Activated naive CD4-positive, alpha-beta T cell treated with anti-CD3 and anti-CD28 coated beads for 36 hours (primary cell): ENCODE measurements around the gene AP3M1. TPM values are rescaled to one million over a fixed set of nuclear protein-coding genes. Genes with fewer than 3 reads are reported as not detected.

Source experiments
- CTCF ChIA-PET: fragments of 350-600 bp; sonication (Branson Sonifier 250); formaldehyde crosslinking; loops from one replicate; lab custom pipeline; 2021; ENCODE audit warnings: antibody characterized with exemption; lab: Charles Lee
- DNase-seq: peaks from one replicate; pipeline ENCODE4 v3.0.0-alpha.2; 2020
- H3K27ac Mint-ChIP-seq: one replicate; pipeline ENCODE4 v1.8.0; 2021; ENCODE audit warnings: mild to moderate bottlenecking, mixed read lengths
- H3K27me3 Mint-ChIP-seq: one replicate; pipeline ENCODE4 v1.8.0; 2021; ENCODE audit warnings: low read depth, mixed read lengths
- H3K36me3 Mint-ChIP-seq: one replicate; pipeline ENCODE4 v1.8.0; 2021; ENCODE audit warnings: low read depth, mixed read lengths
- H3K4me1 Mint-ChIP-seq: one replicate; pipeline ENCODE4 v1.8.0; 2021; ENCODE audit warnings: low read depth, mixed read lengths
- H3K4me3 Mint-ChIP-seq: one replicate; pipeline ENCODE4 v1.8.0; 2021; ENCODE audit warnings: mild to moderate bottlenecking, moderate library complexity, mixed read lengths
- H3K9me3 Mint-ChIP-seq: one replicate; pipeline ENCODE4 v1.8.0; 2021; ENCODE audit warnings: mixed read lengths
- intact Hi-C: fragments of 100-400 bp; cut with micrococcal nuclease; formaldehyde crosslinking; loops from one replicate; pipeline ENCODE4 v1.15.1; 2023
- total RNA-seq, 2 experiments: library from RNA; stranded (reverse); gene quantifications; one replicate each; pipeline ENCODE4 v1.2.3, GENCODE V29; 2021

The AP3M1 gene
- total RNA-seq, 2 experiments from 2014 or later: 39.1 to 42.1 TPM

- Mint-ChIP-seq H3K4me3 (peak overlapping the region; percentile 90), H3K27ac (peak overlapping the region; percentile 93), H3K9me3 (no peaks in the 10 kb centered on the region), H3K36me3 (no peaks in the 10 kb centered on the region), H3K27me3 (no peaks in the 10 kb centered on the region), H3K4me1 (peaks cover 37% of the 10 kb centered on the region)
- peak; percentile 56 for DNase-seq
- intact Hi-C loops: loop anchor here (2.0 to 5.0 kb wide), 3 partner anchors 178 to 650 kb away; partner anchors contain the start of genes KAT6B and VCL
- CTCF ChIA-PET: no interaction called here
Observed at GRCh38 chr10:74177140-74177677, 26.6 kb upstream of the AP3M1 start.

GRCh38 chr10:74176380-74177139, 25.9 kb upstream of the AP3M1 start:
- H3K36me3 Mint-ChIP-seq: no peaks in the 10 kb centered on the region
- no peaks in the 10 kb centered on the region for H3K27me3 Mint-ChIP-seq
- intact Hi-C loops: loop anchor here (1.0 to 5.0 kb wide), 8 partner anchors 14 to 1058 kb away; partner anchors contain the start of genes ADK, KAT6B, SAMD8 and VCL
- H3K27ac Mint-ChIP-seq: peak overlapping the region; percentile 93
- peaks cover 32% of the 10 kb centered on the region for H3K4me1 Mint-ChIP-seq
- peak overlapping the region; percentile 90 for H3K4me3 Mint-ChIP-seq
- peak; percentile 96 for DNase-seq
- H3K9me3 Mint-ChIP-seq: no peaks in the 10 kb centered on the region
- CTCF ChIA-PET: interaction anchor here (0.5 kb wide), 1 partner anchor 20 kb away, joined by 3 read pairs; no protein-coding TSS in a partner anchor

GRCh38 chr10:74175510-74176379, 25.1 kb upstream of the AP3M1 start:
- H3K4me3 Mint-ChIP-seq: peak overlapping the region; percentile 90
- peak overlapping the region; percentile 93 for H3K27ac Mint-ChIP-seq
- H3K4me1 Mint-ChIP-seq: peaks cover 26% of the 10 kb centered on the region
- intact Hi-C loops: loop anchor here (1.0 to 5.0 kb wide), 8 partner anchors 15 to 1059 kb away; partner anchors contain the start of genes ADK, KAT6B, SAMD8 and VCL
- H3K9me3 Mint-ChIP-seq: no peaks in the 10 kb centered on the region
- no peak for DNase-seq
- H3K27me3 Mint-ChIP-seq: no peaks in the 10 kb centered on the region
- H3K36me3 Mint-ChIP-seq: no peaks in the 10 kb centered on the region
- CTCF ChIA-PET: interaction anchor here (0.5 kb wide), 1 partner anchor 19 kb away, joined by 3 read pairs; no protein-coding TSS in a partner anchor

- Mint-ChIP-seq H3K36me3 (no peaks in the 10 kb centered on the region), H3K27ac (no peak overlapping the region), H3K27me3 (no peaks in the 10 kb centered on the region), H3K4me3 (no peak overlapping the region), H3K9me3 (no peaks in the 10 kb centered on the region), H3K4me1 (peaks cover 20% of the 10 kb centered on the region)
- intact Hi-C loops: no loop called here
- no peak for DNase-seq
- CTCF ChIA-PET: interaction anchor here (1.1 kb wide), 1 partner anchor 14 kb away, joined by 3 read pairs; no protein-coding TSS in a partner anchor
Observed at GRCh38 chr10:74174521-74174920, 23.9 kb upstream of the AP3M1 start.

GRCh38 chr10:74171625-74172024, 21.0 kb upstream of the AP3M1 start:
- H3K4me1 Mint-ChIP-seq: peaks cover 17% of the 10 kb centered on the region
- CTCF ChIA-PET: no interaction called here
- no peak overlapping the region for H3K27ac Mint-ChIP-seq
- H3K4me3 Mint-ChIP-seq: no peak overlapping the region
- H3K36me3 Mint-ChIP-seq: peaks cover 2% of the 10 kb centered on the region
- H3K27me3 Mint-ChIP-seq: no peaks in the 10 kb centered on the region
- no peaks in the 10 kb centered on the region for H3K9me3 Mint-ChIP-seq
- DNase-seq: no peak
- intact Hi-C loops: no loop called here

- no peak for DNase-seq
- H3K27me3 Mint-ChIP-seq: no peaks in the 10 kb centered on the region
- CTCF ChIA-PET: interaction anchor here (0.6 to 1.4 kb wide), 4 partner anchors 10 to 1045 kb away, joined by 3 to 7 read pairs (median 5); no protein-coding TSS in a partner anchor
- H3K4me1 Mint-ChIP-seq: peaks cover 25% of the 10 kb centered on the region
- H3K36me3 Mint-ChIP-seq: peaks cover 2% of the 10 kb centered on the region
- intact Hi-C loops: no loop called here
- H3K4me3 Mint-ChIP-seq: no peak overlapping the region
- H3K9me3 Mint-ChIP-seq: no peaks in the 10 kb centered on the region
- H3K27ac Mint-ChIP-seq: no peak overlapping the region
Observed at GRCh38 chr10:74167443-74167842, 16.8 kb upstream of the AP3M1 start.

- Mint-ChIP-seq H3K9me3 (no peaks in the 10 kb centered on the region), H3K36me3 (peaks cover 11% of the 10 kb centered on the region), H3K27ac (no peak overlapping the region), H3K4me1 (peaks cover 25% of the 10 kb centered on the region), H3K4me3 (no peak overlapping the region), H3K27me3 (no peaks in the 10 kb centered on the region)
- no peak for DNase-seq
- intact Hi-C loops: no loop called here
- CTCF ChIA-PET: interaction anchor here (0.7 to 1.0 kb wide), 2 partner anchors 38 to 47 kb away, joined by 3 read pairs; no protein-coding TSS in a partner anchor
Observed at GRCh38 chr10:74165530-74165901, 14.9 kb upstream of the AP3M1 start.

- CTCF ChIA-PET: interaction anchor here (0.7 to 1.0 kb wide), 2 partner anchors 38 to 48 kb away, joined by 3 read pairs; no protein-coding TSS in a partner anchor
- no peaks in the 10 kb centered on the region for H3K9me3 Mint-ChIP-seq
- intact Hi-C loops: no loop called here
- H3K4me3 Mint-ChIP-seq: no peak overlapping the region
- no peak for DNase-seq
- H3K4me1 Mint-ChIP-seq: peaks cover 25% of the 10 kb centered on the region
- no peaks in the 10 kb centered on the region for H3K27me3 Mint-ChIP-seq
- peaks cover 11% of the 10 kb centered on the region for H3K36me3 Mint-ChIP-seq
- H3K27ac Mint-ChIP-seq: no peak overlapping the region
Observed at GRCh38 chr10:74164716-74165529, 14.3 kb upstream of the AP3M1 start.

GRCh38 chr10:74163319-74164068, 12.9 kb upstream of the AP3M1 start:
- CTCF ChIA-PET: no interaction called here
- Mint-ChIP-seq H3K27me3 (no peaks in the 10 kb centered on the region), H3K27ac (no peak overlapping the region), H3K4me1 (peaks cover 17% of the 10 kb centered on the region), H3K4me3 (no peak overlapping the region), H3K36me3 (peaks cover 9% of the 10 kb centered on the region), H3K9me3 (no peaks in the 10 kb centered on the region)
- no peak for DNase-seq
- intact Hi-C loops: no loop called here

GRCh38 chr10:74160013-74160412, 9.4 kb upstream of the AP3M1 start:
- DNase-seq: no peak
- CTCF ChIA-PET: interaction anchor here (0.6 kb wide), 1 partner anchor 8 kb away, joined by 4 read pairs; no protein-coding TSS in a partner anchor
- intact Hi-C loops: no loop called here
- Mint-ChIP-seq H3K27me3 (no peaks in the 10 kb centered on the region), H3K9me3 (no peaks in the 10 kb centered on the region), H3K4me1 (peaks cover 12% of the 10 kb centered on the region), H3K4me3 (no peak overlapping the region), H3K36me3 (peaks cover 9% of the 10 kb centered on the region), H3K27ac (no peak overlapping the region)

- H3K9me3 Mint-ChIP-seq: no peaks in the 10 kb centered on the region
- H3K36me3 Mint-ChIP-seq: peaks cover 6% of the 10 kb centered on the region
- CTCF ChIA-PET: interaction anchor here (0.6 to 1.8 kb wide), 4 partner anchors 10 to 1018 kb away, joined by 3 to 7 read pairs (median 4); no protein-coding TSS in a partner anchor
- DNase-seq: no peak
- intact Hi-C loops: no loop called here
- H3K4me1 Mint-ChIP-seq: peaks cover 20% of the 10 kb centered on the region
- H3K27ac Mint-ChIP-seq: no peak overlapping the region
- no peaks in the 10 kb centered on the region for H3K27me3 Mint-ChIP-seq
- no peak overlapping the region for H3K4me3 Mint-ChIP-seq
Observed at GRCh38 chr10:74156919-74157289, 6.3 kb upstream of the AP3M1 start.
